NCI-H2196 treated with DMSO at 0.1 percent for 48 hours (cell line): ENCODE measurements around the gene RPS6KA3.
A peak's percentile ranks its signal among the peaks of the same experiment; 100 is the strongest.
"Not testable (repeated sequence)": the region's sequence is repeated elsewhere in the genome, so short reads cannot be mapped to it uniquely, and the experiment has no call there.

Experiments
- DNase-seq: peaks from one replicate; lab custom pipeline; 2025; ENCODE audit not compliant: unreplicated experiment; lab: John Stamatoyannopoulos, UW

Gene RPS6KA3

GRCh38 chrX:20224814-20225487, 41.8 kb downstream of the RPS6KA3 start:
- DNase-seq, result no peak

GRCh38 chrX:20221902-20222301, 44.8 kb downstream of the RPS6KA3 start:
- DNase-seq, result no peak

- no peak for DNase-seq
Measured at GRCh38 chrX:20218836-20219505, 47.7 kb downstream of the RPS6KA3 start.

GRCh38 chrX:20217906-20218305, 48.8 kb downstream of the RPS6KA3 start:
- DNase-seq, result no peak

DNA sequence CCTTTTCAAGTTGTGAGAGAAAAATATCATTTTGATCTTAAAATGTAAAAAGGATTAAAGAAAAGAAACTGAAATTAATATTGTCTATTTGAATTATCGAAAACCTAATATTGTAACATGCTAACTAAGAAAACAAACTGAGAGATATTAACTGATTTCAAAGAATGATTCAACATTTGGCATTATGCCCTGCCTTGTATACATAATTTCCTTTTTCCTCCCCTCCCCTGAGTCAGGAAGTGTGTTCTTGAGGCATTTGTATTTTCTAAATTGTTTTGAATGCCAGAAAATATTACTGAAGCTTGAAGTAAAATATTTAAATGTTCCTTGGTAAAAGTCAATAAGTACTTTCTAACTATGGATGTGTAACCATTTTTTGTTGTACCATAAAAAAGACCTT, 49.4 kb downstream of the RPS6KA3 start:
- peak; percentile 8 for DNase-seq

GRCh38 chrX:20215565-20215964, 51.1 kb downstream of the RPS6KA3 start:
- no peak for DNase-seq

DNA sequence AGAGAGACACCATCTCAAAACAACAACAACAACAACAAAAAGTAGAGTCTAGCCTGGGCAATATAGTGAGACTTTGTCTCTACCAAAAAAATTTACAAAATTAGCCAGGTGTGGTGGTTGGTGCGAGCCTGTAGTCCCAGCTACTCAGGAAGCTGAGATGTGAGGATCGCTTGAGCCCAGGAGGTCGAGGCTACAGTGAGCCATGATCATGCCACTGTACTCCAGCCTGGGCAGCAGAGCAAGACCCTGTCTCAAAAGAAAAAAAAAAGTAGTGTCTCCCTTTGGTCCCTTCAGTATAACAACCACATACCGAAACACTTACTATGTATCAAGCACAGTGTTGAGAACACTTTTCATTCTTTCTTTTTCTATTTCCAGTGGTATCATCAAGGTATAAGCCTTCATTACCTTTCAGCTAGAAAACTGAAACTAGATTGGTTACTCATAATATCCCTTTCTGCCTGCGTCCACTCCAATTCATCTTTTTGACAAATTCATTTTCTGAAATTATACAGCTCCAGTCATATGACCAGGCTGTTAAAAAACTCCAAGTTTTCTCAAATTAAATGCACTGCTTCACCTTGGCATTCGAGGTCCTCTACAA, 54.1 kb downstream of the RPS6KA3 start:
- no peak for DNase-seq

DNA sequence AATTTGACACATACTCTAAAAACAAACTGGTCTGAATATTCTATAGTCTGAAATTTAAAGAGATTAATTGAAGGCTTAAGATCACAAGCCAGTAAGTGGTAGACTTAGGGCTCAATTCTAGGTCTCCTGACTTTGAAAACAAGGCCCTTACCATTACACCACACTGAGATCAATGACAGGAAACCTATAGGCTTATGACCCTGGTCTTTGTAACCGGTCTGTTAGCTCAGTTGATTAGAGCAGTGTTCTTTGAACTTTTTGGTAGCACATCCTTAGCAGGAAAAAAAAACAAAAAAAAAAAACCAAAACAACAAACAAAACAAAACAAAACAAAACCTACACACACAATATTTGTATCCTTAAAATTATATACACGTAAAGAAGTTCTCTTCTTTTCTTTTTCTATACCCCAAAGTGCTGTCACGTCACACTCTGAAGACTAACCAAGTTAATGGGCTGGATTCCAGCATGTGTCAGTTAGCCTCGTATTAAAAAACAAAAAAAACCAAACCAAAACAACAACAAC, 55.4 kb downstream of the RPS6KA3 start:
- DNase-seq, result no peak

DNA sequence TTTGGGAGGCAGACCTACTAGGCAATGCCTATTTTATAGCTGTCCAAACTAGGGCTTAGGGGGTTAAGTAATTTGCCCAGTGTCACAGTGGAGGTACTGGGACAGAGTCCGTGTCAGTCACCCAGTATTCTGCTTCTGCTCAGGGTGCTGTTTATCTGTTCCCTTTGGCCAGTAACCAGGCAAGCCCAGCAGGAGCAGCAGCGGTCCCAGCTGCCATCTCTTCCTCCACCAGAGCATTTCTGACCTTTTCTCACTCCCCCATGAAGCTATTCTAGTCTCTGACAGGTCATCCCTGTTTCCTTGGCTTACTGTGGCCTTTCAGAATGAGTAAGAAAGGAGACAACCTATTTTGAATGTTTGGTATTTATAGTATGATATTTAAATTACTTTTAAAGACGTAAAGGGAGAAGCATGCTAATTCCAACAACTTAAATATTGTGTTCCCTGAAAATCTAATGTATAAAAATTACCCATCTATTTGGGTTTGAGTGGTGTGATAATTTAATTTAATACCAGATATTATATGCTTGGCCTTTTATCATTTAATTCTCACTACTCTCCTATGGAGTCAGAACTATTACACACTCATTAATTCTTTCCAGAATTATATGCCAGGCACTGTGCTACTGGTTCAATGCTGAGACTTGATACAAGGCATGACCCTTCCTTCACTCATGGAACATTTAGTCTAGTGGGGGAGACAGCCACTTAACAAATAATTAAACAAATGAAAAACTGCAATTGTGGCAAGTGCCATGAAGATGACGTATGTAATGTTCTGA, 60.6 kb downstream of the RPS6KA3 start:
- no peak for DNase-seq

DNA sequence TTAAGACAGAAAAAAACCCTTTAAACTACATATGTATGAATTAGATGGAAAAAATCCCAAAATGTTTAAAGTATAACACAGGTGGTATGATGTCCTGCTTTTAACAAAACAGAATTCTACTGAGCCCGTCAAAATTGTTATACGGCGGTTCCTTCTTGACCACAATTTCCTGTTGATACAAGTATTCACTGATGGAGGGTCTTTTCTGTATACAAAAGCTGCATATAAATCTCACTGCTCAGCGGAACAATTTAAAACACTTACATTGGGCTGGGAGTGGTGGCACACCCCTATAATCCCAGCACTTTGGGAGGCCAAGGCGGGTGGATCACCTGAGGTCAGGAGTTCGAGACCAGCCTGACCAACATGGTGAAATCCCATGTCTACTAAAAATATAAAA, 62.4 kb downstream of the RPS6KA3 start:
- no peak for DNase-seq

DNA sequence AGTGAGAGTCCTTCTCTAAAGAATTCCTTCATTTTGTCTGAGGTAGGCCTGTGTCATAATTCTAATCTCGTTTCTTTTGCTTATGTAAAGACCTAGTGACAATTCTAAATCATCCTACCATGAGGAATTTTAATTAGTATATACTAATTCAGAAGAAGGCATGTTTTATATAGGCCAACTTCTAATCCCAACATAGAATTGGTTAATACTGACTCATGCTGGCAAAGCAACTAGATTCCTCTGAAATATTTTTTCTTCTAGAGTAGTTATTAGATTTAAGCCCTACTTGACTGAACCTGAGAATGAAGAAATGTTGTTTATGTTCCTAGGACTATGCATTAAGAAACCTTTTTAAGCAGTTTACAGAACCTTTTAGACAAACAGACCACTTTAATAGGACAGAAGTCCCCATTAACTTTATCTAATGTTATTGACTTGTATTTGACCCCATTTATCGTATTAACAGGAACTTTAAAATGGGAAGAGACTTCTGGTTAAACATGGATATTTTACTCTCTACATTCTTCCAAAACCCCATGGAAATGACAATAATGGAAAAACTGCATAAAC, 69.0 kb downstream of the RPS6KA3 start:
- no peak for DNase-seq

- DNase-seq, result no peak
Measured at GRCh38 chrX:20189171-20189570, 77.5 kb downstream of the RPS6KA3 start.

DNA sequence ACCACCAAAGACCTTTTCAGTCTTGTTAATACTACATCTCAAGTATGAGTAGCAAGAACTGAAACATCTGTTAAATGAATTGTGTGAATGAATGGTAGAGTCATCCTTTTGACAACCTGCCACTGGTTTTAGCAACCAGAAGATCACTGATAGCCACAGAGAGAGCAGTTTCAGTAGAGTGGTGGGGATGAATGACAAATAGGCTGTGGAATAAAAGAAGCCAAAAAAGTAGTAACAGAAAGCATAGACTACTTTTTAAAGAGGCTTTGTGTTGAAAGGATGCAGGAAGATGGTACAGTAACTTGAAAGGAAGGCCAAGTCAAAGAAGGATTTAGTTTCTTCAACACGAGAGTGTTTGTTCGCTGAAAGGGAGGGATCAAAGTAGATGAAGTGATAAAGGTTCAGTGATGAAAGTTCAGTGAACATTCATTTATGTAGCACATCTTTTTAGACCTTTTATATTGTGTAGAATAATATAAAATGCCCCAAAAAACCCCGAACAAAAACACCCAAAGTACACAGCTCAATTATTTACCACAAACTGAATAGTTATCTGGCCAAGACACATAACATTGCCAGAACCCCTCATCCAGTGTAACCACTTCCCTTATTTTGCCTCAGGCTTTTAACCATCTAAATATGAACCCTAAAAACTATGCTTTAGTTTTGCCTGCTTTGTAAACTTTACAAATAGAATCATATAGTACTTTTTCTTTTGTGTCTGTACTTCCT, 84.9 kb downstream of the RPS6KA3 start:
- DNase-seq, result no peak

- DNase-seq, result no peak
Measured at GRCh38 chrX:20177093-20177492, 89.6 kb downstream of the RPS6KA3 start.

DNA sequence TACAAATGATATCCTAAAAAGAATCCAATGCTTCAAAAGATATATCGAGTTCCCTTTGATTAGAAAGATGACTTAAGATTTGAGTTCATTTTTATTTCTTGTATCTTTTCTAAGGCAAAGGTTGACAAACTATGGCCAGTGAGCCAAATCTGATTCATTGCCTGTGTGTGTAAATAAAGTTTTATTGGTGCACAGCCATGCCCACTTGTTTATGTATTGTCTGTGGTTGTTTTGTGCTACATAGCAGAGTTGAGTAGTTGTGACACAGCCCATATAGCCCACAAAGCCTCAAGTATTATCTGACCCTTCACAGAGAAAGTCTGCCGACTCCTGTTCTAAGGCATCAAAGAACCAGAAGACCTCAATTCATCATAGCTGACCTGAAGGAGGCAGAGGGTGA, 92.9 kb downstream of the RPS6KA3 start:
- DNase-seq, result no peak

DNA sequence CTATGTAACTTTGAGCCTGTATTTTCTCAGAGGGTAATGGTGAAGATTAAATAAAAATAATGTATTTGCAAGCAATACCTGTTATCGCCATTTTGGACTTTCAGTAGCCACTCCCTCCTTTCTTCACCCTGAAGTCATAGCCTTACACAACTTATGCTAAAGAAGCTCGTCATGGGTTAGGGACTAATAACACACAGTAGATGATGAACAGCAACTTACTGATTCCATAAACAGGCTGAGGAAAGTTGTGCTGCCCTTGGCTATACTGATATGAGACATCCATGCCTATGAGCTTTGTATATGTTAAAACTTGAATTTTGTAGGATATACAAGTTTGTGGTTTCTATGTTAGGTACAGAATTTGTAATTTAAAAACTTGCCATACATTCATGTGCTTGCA, 93.4 kb downstream of the RPS6KA3 start:
- DNase-seq, result no peak

DNA sequence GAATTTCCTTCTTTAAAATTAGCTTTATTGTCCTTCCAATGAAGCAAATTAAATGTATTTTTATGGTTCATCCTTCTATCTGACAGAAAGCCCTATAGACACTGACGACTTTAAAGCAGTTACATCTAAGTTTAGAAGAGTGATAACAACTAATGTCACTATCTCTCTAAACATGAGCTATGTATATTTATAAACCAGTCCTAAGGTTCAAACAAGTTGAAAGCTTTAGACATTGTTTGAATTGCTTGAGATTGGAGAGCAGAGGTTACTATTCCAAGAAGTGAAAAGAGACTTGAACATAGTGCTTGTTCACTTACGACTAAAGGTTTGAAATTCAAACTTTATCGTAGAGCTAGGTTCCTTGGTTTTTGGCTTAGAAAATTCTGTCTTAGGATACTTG, 94.8 kb downstream of the RPS6KA3 start:
- DNase-seq, result no peak

- DNase-seq, result not testable (repeated sequence)
Measured at GRCh38 chrX:20162516-20162915, 104.2 kb downstream of the RPS6KA3 start.

GRCh38 chrX:20159797-20160385, 106.8 kb downstream of the RPS6KA3 start:
- no peak for DNase-seq

DNA sequence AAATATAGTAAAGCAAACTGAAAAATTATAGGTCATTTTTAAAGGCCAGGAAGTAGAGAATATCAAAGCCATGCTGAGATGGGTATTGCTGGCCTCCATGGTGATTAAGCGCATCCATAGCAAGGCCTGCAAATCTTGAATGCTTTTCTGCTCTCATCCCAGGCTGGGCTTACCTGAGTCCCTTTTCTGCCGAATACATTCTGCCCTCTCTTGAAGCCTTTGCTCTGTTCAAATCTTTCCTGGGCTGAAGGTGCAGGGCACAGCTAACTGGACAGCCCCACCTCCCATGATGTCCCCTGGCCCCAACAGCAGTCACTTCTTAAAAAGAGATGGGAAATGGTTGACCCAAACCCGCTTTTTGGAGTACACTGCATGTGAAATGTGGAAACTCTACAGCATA, 115.0 kb downstream of the RPS6KA3 start:
- no peak for DNase-seq
